Activated CD4-positive, alpha-beta T cell treated with anti-CD3 and anti-CD28 coated beads for 1 hour (primary cell): Measurements from ENCODE around the gene MSH3.
"Not testable (repeated sequence)": the region's sequence is repeated elsewhere in the genome, so short reads cannot be mapped to it uniquely, and the experiment has no call there.

Source experiments
- DNase-seq: peaks from one replicate; pipeline ENCODE4 v3.0.0-alpha.2; 2020

Gene MSH3

GRCh38 chr5:80659106-80659505, 4.7 kb downstream of the MSH3 start:
- DNase-seq, result no peak

DNA sequence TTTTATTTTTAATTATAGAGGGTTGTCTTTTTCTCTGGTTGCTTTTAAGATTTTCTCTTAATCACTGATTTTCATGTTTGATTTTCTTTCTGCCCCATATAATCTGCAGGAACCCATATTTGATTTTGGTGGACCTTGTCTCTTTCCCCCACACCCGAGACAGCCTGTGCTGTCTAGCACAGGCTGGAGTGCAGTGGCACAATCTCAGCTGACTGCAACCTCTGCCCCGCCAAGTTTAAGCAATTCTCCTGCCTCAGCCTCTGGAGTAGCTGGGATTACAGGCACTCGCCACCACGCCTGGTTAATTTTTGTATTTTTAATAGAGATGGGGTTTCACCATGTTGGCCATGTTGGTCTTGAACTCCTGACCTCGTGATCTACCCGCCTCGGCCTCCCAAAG, 6.2 kb downstream of the MSH3 start:
- not testable (repeated sequence) for DNase-seq

GRCh38 chr5:80662108-80662507, 7.7 kb downstream of the MSH3 start:
- no peak for DNase-seq

- no peak for DNase-seq
Observed at GRCh38 chr5:80665057-80665456, 10.6 kb downstream of the MSH3 start.

DNA sequence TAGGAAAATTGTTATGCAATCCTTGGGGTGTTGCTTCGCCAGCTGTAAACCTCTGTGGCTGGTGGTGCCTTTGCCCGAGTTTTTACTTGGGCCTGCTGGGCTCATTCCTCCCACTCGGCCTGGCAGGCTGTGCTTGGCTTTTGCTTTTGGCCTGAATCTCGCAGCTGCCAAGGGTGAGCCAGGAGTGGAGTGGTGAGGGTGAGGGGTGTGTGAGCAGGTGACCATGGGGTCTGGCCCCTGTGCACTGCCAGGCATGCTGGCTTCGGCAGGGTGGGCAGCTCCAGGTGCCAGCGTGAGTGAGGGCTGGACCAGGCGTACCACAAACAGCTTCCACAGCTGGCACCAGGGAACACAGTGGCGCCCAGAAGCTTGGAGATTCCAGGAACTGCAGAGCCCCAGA, 12.9 kb downstream of the MSH3 start:
- no peak for DNase-seq

DNA sequence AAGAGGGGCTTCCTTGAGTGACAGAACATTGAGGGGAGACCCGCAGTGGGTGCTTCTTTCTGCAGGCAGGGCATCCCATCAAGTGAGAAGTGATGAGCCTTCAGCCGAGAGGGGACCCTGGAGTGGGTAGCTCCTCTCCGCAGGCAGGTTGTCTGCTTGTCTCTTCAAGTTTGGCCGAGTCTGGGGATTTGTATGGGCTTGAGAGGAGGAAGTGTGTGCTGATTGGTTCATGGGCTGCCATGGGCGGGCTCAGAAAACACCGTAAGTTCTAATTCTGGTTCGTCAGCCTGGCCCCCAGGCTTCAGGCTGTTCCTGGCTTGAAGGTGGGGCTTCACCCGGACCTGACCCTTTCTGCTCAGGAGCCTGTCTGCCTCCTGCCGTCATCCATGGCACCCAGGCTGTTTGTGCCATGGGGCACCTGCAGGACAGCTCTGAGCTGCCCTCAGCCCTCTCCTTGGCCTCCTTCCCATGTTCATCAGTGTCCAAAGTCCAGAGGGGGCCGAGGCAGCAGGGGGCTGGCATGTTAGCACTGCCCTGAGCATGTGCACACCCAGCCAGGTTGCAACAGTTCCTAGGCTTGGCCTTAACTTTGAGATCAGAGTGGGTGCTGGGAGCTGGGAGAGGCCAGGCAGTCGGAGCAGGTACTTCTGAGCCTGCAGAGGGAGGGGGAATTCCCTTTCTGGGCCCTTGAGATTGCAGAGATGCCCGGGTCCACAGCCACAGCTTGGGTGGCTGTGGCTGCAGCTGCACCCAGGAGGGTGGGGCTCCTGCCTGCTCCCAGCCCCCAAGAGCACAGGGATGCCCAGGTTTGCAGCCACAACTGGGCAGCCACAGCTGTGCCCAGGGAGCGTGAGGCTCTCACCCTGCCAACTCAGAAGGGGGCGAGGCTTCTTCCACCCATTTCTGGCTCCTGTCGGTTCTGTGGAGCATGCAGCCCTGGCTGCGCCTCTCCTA, 13.8 kb downstream of the MSH3 start:
- DNase-seq, result no peak

- DNase-seq, result peak; percentile 28
Observed at GRCh38 chr5:80672140-80672736, 17.8 kb downstream of the MSH3 start.

GRCh38 chr5:80676706-80677105, 22.3 kb downstream of the MSH3 start:
- no peak for DNase-seq

DNA sequence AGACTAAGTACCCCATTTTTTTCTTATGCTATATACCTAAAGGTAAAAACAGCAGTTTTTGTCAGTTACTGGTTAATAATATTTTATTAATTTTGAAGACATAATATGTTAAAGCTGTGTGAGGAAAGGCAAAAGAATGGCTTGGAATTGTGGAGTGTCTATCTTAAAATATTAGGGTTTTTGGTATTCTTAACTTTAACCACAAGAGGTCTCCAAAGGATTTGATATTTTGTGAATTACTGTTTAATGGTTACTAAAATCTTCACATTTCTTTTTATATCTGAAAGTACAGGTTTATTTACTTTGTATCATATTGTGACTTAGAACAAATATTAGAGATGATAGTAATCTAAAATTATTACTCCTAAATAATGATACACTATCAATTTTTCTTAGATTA, 32.3 kb downstream of the MSH3 start:
- DNase-seq, result no peak

DNA sequence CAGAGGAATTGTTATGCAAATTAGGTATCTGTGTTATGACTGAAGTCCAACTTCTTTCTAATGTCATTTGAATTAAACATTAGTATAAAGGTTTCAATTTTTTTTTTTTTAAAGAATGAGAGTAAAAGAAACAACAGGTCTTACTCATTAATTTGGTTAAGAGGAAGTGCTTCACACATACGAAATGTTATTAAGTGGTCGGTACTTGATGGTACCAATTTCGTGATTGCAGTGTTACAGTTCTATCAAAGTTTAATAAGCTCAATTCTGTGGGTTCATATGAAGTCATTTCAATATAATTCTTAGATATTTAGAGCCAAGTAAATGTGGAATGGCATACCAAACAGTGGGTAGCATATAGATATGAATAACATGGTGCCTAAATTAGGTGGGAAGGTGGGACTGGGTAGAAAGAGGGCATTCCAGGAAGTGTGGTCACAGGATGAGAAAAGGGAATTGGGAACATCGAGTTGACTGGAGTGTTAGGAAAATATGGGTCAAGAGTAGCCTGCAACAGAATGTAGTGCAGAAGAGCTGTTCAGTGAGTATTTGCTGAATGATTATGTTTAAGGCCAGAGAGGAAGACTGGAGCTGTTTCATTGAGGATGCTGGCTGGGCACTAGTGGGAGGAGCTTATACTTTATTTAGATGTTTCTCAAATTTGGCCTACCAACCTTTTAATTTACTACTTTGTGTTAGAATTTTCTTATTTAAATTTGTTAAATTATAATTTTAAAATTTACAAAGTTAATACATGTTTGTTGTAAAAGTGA, 34.4 kb downstream of the MSH3 start:
- DNase-seq, result no peak

- no peak for DNase-seq
Observed at GRCh38 chr5:80689627-80690026, 35.2 kb downstream of the MSH3 start.

GRCh38 chr5:80695666-80696065, 41.2 kb downstream of the MSH3 start:
- no peak for DNase-seq

- no peak for DNase-seq
Observed at GRCh38 chr5:80696450-80696849, 42.0 kb downstream of the MSH3 start.

DNA sequence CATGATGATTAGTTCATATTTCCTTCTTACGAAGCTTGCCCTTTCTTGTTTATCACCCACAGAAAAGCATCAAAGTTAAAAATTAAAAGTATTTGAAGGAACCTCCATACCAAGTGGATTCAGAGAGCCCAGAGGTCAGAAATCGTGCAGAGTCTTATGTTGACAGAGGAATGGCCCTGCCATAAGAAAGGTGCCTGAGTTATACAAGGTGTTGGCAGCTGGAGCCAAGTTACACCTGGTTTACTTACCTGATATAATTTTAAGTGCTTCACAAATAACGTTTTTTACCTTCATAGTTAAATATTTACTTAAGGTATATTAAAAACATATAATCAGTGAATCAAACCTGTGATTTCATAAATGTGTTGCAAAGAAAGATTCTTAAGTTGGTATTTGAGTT, 42.6 kb downstream of the MSH3 start:
- no peak for DNase-seq

DNA sequence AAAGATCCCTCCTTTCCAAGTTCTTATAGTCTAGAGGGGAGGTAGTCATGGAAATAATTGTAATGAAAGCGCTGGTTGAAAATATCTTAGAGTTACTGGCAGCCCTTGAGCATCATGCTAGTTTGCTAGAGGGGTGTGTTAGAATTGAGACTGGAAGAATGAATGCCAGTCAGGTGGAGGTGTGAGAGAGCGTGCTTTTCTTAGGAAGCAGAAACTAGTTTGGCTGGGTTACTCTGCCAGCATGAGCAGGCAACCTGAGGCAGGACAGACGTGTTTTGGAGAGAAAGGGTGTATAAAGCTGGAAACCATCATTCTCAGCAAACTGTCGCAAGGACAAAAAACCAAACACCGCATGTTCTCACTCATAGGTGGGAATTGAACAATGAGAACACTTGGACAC, 43.9 kb downstream of the MSH3 start:
- DNase-seq, result no peak

GRCh38 chr5:80701597-80701996, 47.1 kb downstream of the MSH3 start:
- no peak for DNase-seq

GRCh38 chr5:80703291-80703690, 48.8 kb downstream of the MSH3 start:
- no peak for DNase-seq

DNA sequence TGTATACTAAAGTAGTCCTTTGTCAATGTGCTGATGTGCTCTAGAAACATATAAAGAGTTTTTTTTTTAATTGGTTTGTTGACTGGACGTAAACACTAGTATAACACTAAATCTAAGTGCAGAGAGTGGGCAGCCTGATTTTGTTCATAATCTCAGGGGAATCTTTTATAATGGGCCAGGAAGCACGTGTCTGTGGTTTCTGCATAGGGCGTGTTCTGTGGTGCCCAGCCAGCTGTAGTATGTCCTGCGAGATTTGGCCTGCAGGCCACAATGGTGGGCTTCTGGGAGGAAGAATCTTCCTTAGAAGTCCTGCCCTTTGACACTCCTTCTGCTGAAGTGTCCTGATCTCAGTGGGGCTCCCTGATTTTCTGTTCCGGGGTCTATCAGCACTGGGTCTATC, 49.3 kb downstream of the MSH3 start:
- no peak for DNase-seq

GRCh38 chr5:80704221-80704620, 49.8 kb downstream of the MSH3 start:
- no peak for DNase-seq

DNA sequence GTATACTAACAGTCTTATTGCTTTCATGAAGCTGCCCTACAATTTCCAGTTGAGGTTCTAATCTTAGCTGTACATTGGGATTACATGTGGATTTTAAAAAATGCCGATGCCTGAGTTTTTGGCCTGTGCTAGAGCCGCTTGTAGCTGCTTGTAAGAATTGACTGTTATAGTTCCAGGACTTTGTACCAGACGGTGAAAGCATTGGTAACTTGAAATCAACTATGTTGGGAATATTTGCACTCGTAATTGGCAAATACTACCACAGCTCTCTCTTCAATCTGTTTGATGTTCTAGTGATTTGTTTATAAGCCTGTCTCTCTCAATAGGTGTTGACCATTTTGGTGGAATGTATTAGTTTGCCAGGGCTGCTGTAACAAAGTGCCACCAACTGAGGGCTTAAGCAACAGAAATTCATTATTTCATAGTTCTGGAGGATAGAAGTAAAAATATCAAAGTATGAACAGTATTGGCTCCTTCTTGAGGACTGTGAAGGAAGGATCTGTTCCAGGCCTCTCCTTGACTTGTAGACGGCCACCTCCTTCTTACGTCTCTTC, 50.8 kb downstream of the MSH3 start:
- DNase-seq, result no peak

DNA sequence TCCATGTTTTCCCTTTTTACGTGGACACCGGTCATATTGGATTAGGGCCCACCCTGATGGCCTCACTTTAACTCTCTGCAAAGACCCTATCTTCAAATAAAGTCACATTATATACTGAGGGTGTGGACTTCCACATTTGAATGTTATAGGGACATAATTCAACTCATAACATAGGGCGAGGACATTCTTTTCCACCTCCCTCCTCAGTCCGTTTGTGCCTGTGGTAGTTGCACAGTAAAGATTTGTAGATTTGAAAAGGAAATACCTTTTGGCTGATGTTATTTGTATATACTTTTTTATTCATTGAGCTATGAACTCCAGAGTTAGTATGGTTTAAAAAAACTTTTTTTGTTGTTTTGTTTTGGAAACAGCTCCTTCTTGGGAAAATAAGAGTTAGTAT, 51.3 kb downstream of the MSH3 start:
- no peak for DNase-seq

DNA sequence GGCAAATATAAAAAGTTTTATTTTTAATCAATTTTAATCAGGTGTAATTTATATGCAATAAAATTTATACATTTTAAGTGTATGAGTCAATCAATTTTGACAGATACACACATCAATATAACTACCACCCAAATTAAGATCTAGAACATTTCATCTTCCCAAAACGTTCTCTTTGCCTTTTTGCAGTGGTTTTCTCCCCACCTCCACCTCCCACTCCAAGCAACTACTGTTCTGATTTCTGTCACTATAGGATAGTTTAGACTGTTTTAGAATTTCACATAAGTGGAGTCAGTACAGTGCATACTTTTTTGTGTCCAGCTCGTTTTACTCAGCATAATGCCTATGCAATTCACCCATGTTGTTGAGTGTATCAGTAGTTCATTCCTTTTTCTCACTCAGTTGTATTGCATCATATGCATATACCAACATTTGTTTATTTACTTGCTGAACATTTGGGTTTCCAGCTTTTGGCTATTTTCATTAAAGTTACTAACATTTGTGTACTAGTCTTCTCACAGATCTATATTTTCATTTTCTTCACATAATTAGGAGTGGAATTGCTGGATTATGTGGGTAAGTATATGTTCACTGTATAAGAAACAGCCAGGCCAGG, 52.5 kb downstream of the MSH3 start:
- no peak for DNase-seq

DNA sequence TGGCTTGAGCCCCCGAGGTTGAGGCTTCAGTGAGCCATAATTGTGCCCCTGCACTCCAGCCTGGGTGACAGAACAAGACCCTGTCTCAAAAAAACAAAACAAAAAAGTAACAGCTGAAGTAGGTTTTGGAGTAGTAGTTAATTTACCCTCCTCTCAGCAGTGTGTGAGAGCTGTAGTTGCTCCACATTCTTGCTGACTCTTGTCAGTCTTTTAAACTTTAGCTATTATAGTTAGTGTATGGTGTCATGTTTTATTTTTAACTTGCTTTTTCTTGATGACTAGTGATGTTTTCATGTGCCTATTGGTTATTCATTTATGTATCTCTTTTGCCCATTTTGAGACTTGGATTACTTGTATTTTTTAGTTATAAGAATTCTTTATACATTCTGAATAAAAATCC, 53.2 kb downstream of the MSH3 start:
- no peak for DNase-seq
